Measurements from ENCODE around the gene MRO.

DNA sequence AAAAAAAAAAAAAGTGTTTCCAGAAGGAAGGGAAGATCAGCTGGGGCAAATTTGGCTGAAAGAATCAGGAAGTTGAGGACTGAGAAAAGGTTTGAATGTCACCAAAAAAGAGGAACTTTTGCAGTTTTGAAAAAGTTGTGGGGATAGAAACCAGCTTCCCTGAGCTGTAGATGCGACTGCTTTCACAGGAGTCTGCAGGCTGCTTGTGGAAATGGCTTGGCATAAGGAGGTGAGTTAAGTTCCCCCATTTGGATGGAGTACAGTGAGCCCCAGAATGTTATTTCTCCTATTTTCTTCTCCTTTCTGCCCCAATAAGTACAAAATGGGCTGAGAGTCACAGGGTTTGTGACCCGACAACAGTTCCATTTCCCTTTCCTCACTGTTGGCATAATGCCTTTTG is 42.6 kb upstream of the MRO start:
- no peak for TF ChIP-seq POLR2A (IDR thresholded peaks at IDR 0.05; ENCODE audit: low read depth, low read length)
- no peak for TF ChIP-seq POLR2AphosphoS5 (IDR thresholded peaks at IDR 0.05; ENCODE audit: low read depth, low read length)
- no peak for TF ChIP-seq TAF1 (IDR thresholded peaks at IDR 0.05; ENCODE audit: borderline replicate concordance, low read depth, low read length)
